SK-N-MC (cell line): ENCODE measurements around the gene RGMA.

ENCODE experiments used
- DNase-seq: peaks from one replicate; pipeline ENCODE4 v3.0.0-alpha.2; 2011; ENCODE audit warnings: low read depth, low spot score
- H3K27ac ChIP-seq: fragments of 200-600 bp; sonication (generic); 2 replicates; pipeline ENCODE4 v1.5.1; 2016; ENCODE audit warnings: mixed run types
- H3K36me3 ChIP-seq: fragments of 200-600 bp; sonication (generic); 2 replicates; pipeline ENCODE4 v1.6.1; 2017; ENCODE audit warnings: antibody characterized with exemption, low read length, mixed read lengths; ENCODE audit not compliant: insufficient read depth
- H3K4me3 ChIP-seq: fragments of 200-600 bp; sonication (generic); 2 replicates; pipeline ENCODE4 v1.5.1; 2016
- H3K9ac ChIP-seq: fragments of 200-600 bp; sonication (generic); 2 replicates; pipeline ENCODE4 v1.8.0; 2017; ENCODE audit warnings: mixed run types, mixed read lengths; ENCODE audit not compliant: insufficient read length
- H3K9me3 ChIP-seq: fragments of 200-600 bp; sonication (generic); 2 replicates; pipeline ENCODE4 v1.6.1; 2017; ENCODE audit warnings: low read depth, mild to moderate bottlenecking, antibody characterized with exemption, low read length, moderate library complexity, mixed read lengths
- EZH2 ChIP-seq: fragments of 200-600 bp; sonication (generic); IDR thresholded peaks from one replicate; pipeline ENCODE4 v1.6.1; 2017; ENCODE audit warnings: antibody characterized with exemption
- FOXP2 ChIP-seq: optimal IDR thresholded peaks from 2 replicates; pipeline ENCODE3; 2011; ENCODE audit warnings: mild to moderate bottlenecking, moderate library complexity; ENCODE audit not compliant: insufficient read depth; ENCODE audit errors: extremely low read length, control extremely low read depth
- POLR2AphosphoS5 ChIP-seq: IDR thresholded peaks from 2 replicates; pipeline ENCODE4 v1.6.1; 2012; ENCODE audit warnings: mild to moderate bottlenecking, low read depth, low read length, borderline replicate concordance

Gene RGMA

GRCh38 chr15:93059442-93059841, 29.6 kb downstream of the RGMA start:
- H3K4me3 ChIP-seq, result no peak overlapping the region
- DNase-seq, result no peak
- TF ChIP-seq EZH2 (no peak), FOXP2 (no peak), POLR2AphosphoS5 (no peak)
- H3K36me3 ChIP-seq, result no peaks in the 10 kb centered on the region
- no peak overlapping the region for H3K27ac ChIP-seq
- H3K9ac ChIP-seq, result no peak overlapping the region
- H3K9me3 ChIP-seq, result no peaks in the 10 kb centered on the region

- no peak overlapping the region for H3K4me3 ChIP-seq
- no peaks in the 10 kb centered on the region for H3K36me3 ChIP-seq
- no peak overlapping the region for H3K9ac ChIP-seq
- TF ChIP-seq EZH2, result no peak
- TF ChIP-seq POLR2AphosphoS5, result no peak
- TF ChIP-seq FOXP2, result no peak
- H3K9me3 ChIP-seq, result no peaks in the 10 kb centered on the region
- no peak overlapping the region for H3K27ac ChIP-seq
- DNase-seq, result no peak
These were observed 30.0 kb downstream of the RGMA start for GRCh38 chr15:93058904-93059427.

- no peak for TF ChIP-seq POLR2AphosphoS5
- H3K36me3 ChIP-seq, result no peaks in the 10 kb centered on the region
These were observed 30.9 kb downstream of the RGMA start for GRCh38 chr15:93058128-93058527.

GRCh38 chr15:93057618-93058017, 31.4 kb downstream of the RGMA start:
- Histone ChIP-seq H3K9ac (no peak overlapping the region), H3K9me3 (no peaks in the 10 kb centered on the region), H3K4me3 (no peak overlapping the region), H3K27ac (no peak overlapping the region), H3K36me3 (no peaks in the 10 kb centered on the region)
- no peak for TF ChIP-seq FOXP2
- TF ChIP-seq EZH2, result no peak
- no peak for TF ChIP-seq POLR2AphosphoS5
- DNase-seq, result no peak

More at GRCh38 chr15:93058128-93058527, 30.9 kb downstream of the RGMA start:
- Histone ChIP-seq H3K9ac (no peak overlapping the region), H3K9me3 (no peaks in the 10 kb centered on the region), H3K4me3 (no peak overlapping the region), H3K27ac (no peak overlapping the region)
- no peak for DNase-seq

- Histone ChIP-seq H3K9ac (no peak overlapping the region), H3K4me3 (no peak overlapping the region), H3K9me3 (no peaks in the 10 kb centered on the region), H3K27ac (no peak overlapping the region), H3K36me3 (no peaks in the 10 kb centered on the region)
- TF ChIP-seq FOXP2 (no peak), POLR2AphosphoS5 (no peak), EZH2 (no peak)
- no peak for DNase-seq
These were observed 32.2 kb downstream of the RGMA start for GRCh38 chr15:93056836-93057235.

GRCh38 chr15:93055211-93055610, 33.8 kb downstream of the RGMA start:
- DNase-seq, result no peak
- no peak overlapping the region for H3K9ac ChIP-seq
- TF ChIP-seq FOXP2 (no peak), EZH2 (no peak), POLR2AphosphoS5 (no peak)
- no peaks in the 10 kb centered on the region for H3K36me3 ChIP-seq
- no peak overlapping the region for H3K4me3 ChIP-seq
- no peak overlapping the region for H3K27ac ChIP-seq
- H3K9me3 ChIP-seq, result no peaks in the 10 kb centered on the region

GRCh38 chr15:93052090-93052879, 36.7 kb downstream of the RGMA start:
- Histone ChIP-seq H3K9me3 (no peaks in the 10 kb centered on the region), H3K27ac (no peak overlapping the region), H3K36me3 (no peaks in the 10 kb centered on the region), H3K4me3 (no peak overlapping the region), H3K9ac (no peak overlapping the region)
- no peak for DNase-seq
- TF ChIP-seq FOXP2, result no peak
- no peak for TF ChIP-seq EZH2
- no peak for TF ChIP-seq POLR2AphosphoS5

GRCh38 chr15:93051236-93052089, 37.5 kb downstream of the RGMA start:
- no peak for TF ChIP-seq POLR2AphosphoS5
- TF ChIP-seq FOXP2, result no peak
- TF ChIP-seq EZH2, result no peak
- H3K4me3 ChIP-seq, result no peak overlapping the region
- no peaks in the 10 kb centered on the region for H3K36me3 ChIP-seq
- no peak overlapping the region for H3K9ac ChIP-seq
- no peak overlapping the region for H3K27ac ChIP-seq
- no peak for DNase-seq
- H3K9me3 ChIP-seq, result no peaks in the 10 kb centered on the region
